Measurements from ENCODE around the gene ARSA. TPM values are rescaled to one million over a fixed set of nuclear protein-coding genes. Genes with fewer than 3 reads are reported as not detected.

Gene ARSA
- total RNA-seq, 1 experiment from 2014 or later: 16.4 TPM

DNA sequence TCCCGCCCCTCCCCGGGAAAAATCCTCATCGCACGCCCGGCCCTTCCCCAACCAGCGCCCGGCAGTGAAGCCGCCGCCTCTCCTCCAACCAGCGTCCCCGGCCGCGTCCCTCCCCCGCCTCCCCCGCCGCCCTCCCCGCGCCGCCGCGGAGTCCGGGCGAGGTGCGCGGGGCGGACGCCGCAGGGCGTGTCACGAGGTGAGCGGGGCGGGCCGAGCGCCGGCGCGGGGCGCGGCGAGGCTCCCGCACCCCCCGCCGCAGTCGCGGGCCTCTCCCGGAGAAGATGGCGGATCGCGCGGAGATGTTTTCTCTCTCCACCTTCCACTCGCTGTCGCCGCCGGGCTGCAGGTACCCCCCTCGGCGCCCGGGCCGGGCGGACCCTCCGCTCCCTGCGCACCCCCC is 27.4 kb downstream of the ARSA start, which contains the start of gene MAPK8IP2:
Gene MAPK8IP2, plus strand, starts transcription at position 256 of the 400 bp plus-strand sequence. Its CDS starts 26 bp downstream, at position 282.
- CTCF ChIA-PET: no interaction called here
- Histone ChIP-seq H3K4me2 (ENCODE audit: low read length) (peak within 1 kb of the TSS; percentile 68), H3K36me3 (ENCODE audit: control insufficient read depth in 1 of 2, insufficient read depth in 2 of 2, low read length in 2 of 2) (no peaks in the 10 kb centered on the region), H3K27ac (ENCODE audit: low read depth, low read length) (no peak within 1 kb of the TSS), H3K79me2 (ENCODE audit: insufficient read depth, low read length) (no peaks in the 10 kb centered on the region), H4K20me1 (ENCODE audit: insufficient read depth) (no peaks in the 10 kb centered on the region), H3K9ac (ENCODE audit: low read length) (no peak within 1 kb of the TSS), H2AFZ (ENCODE audit: low read depth, low read length, poor library complexity, severe bottlenecking) (no peak within 1 kb of the TSS), H3K9me3 (ENCODE audit: control insufficient read depth in 1 of 2, insufficient read depth in 1 of 2, low read depth in 1 of 2, low read length in 2 of 2) (no peaks in the 10 kb centered on the region), H3K4me1 (ENCODE audit: control insufficient read depth in 1 of 2, insufficient read depth in 2 of 2, low read length in 2 of 2) (peaks cover 0 to 10% of the 10 kb centered on the region in 2 experiments; a peak in 1 of 4 replicates), H3K27me3 (ENCODE audit: insufficient read depth, low read length) (no peaks in the 10 kb centered on the region), H3K9me2 (ENCODE audit: insufficient read depth) (no peaks in the 10 kb centered on the region), H3K4me3 (replicated peaks in 1 of 2; ENCODE audit: low read depth in 1 of 2, low read length in 2 of 2) (peak within 1 kb of the TSS; percentile 36 to 55)
- intact Hi-C loops (cut with micrococcal nuclease): no loop called here
- POLR2A ChIA-PET: no interaction called here
- RAD21 ChIA-PET (ENCODE audit: low non-redundant PET in 1 of 2, low total read pairs in 2 of 2, uncharacterized antibody in 2 of 2, unreplicated experiment in 2 of 2): no interaction called here
- ATAC-seq: peak; percentile 80
- no TSS peak for BruUV-seq (replicated peaks)
- TF ChIP-seq ELF1 (IDR thresholded peaks at IDR 0.05; ENCODE audit: borderline replicate concordance, low read depth) (no peak), EGR1 (IDR thresholded peaks at IDR 0.05; ENCODE audit: low read depth) (no peak), POLR2AphosphoS5 (IDR thresholded peaks at IDR 0.05; ENCODE audit: low read depth, low read length) (no peak), EZH2phosphoT487 (IDR thresholded peaks at IDR 0.05; ENCODE audit: borderline replicate concordance) (no peak)
- TF ChIP-seq, protein P1, sequence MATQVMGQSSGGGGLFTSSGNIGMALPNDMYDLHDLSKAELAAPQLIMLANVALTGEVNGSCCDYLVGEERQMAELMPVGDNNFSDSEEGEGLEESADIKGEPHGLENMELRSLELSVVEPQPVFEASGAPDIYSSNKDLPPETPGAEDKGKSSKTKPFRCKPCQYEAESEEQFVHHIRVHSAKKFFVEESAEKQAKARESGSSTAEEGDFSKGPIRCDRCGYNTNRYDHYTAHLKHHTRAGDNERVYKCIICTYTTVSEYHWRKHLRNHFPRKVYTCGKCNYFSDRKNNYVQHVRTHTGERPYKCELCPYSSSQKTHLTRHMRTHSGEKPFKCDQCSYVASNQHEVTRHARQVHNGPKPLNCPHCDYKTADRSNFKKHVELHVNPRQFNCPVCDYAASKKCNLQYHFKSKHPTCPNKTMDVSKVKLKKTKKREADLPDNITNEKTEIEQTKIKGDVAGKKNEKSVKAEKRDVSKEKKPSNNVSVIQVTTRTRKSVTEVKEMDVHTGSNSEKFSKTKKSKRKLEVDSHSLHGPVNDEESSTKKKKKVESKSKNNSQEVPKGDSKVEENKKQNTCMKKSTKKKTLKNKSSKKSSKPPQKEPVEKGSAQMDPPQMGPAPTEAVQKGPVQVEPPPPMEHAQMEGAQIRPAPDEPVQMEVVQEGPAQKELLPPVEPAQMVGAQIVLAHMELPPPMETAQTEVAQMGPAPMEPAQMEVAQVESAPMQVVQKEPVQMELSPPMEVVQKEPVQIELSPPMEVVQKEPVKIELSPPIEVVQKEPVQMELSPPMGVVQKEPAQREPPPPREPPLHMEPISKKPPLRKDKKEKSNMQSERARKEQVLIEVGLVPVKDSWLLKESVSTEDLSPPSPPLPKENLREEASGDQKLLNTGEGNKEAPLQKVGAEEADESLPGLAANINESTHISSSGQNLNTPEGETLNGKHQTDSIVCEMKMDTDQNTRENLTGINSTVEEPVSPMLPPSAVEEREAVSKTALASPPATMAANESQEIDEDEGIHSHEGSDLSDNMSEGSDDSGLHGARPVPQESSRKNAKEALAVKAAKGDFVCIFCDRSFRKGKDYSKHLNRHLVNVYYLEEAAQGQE (IDR thresholded peaks at IDR 0.05; ENCODE audit: low read depth): no peak
- TF ChIP-seq, protein P2, sequence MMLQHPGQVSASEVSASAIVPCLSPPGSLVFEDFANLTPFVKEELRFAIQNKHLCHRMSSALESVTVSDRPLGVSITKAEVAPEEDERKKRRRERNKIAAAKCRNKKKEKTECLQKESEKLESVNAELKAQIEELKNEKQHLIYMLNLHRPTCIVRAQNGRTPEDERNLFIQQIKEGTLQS (IDR thresholded peaks at IDR 0.05): no peak
- TF ChIP-seq, protein P3, sequence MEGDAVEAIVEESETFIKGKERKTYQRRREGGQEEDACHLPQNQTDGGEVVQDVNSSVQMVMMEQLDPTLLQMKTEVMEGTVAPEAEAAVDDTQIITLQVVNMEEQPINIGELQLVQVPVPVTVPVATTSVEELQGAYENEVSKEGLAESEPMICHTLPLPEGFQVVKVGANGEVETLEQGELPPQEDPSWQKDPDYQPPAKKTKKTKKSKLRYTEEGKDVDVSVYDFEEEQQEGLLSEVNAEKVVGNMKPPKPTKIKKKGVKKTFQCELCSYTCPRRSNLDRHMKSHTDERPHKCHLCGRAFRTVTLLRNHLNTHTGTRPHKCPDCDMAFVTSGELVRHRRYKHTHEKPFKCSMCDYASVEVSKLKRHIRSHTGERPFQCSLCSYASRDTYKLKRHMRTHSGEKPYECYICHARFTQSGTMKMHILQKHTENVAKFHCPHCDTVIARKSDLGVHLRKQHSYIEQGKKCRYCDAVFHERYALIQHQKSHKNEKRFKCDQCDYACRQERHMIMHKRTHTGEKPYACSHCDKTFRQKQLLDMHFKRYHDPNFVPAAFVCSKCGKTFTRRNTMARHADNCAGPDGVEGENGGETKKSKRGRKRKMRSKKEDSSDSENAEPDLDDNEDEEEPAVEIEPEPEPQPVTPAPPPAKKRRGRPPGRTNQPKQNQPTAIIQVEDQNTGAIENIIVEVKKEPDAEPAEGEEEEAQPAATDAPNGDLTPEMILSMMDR (IDR thresholded peaks at IDR 0.05 in 2 of 3, conservative IDR thresholded peaks at IDR 0.05 in 1 of 3; ENCODE audit: borderline replicate concordance in 1 of 3, insufficient read depth in 1 of 3, low read depth in 2 of 3, low read length in 2 of 3): no peak
- no peak for DNase-seq (ENCODE audit: low read depth, low spot score)
